ENCODE data around the gene ALDH1A3.

The ALDH1A3 gene

GRCh38 chr15:100902436-100903167, 23.0 kb downstream of the ALDH1A3 start:
- peak; percentile 78 for DNase-seq

GRCh38 chr15:100903168-100903554, 23.5 kb downstream of the ALDH1A3 start:
- DNase-seq: no peak

- no peak for DNase-seq
Measured at GRCh38 chr15:100905850-100906249, 26.2 kb downstream of the ALDH1A3 start.

GRCh38 chr15:100908466-100908865, 28.8 kb downstream of the ALDH1A3 start:
- DNase-seq: no peak

- DNase-seq: no peak
Measured at GRCh38 chr15:100909565-100909964, 29.9 kb downstream of the ALDH1A3 start.

GRCh38 chr15:100909989-100910955, 30.6 kb downstream of the ALDH1A3 start:
- no peak for DNase-seq

- no peak for DNase-seq
Measured at GRCh38 chr15:100911086-100911485, 31.5 kb downstream of the ALDH1A3 start.

GRCh38 chr15:100913961-100914360, 34.3 kb downstream of the ALDH1A3 start:
- DNase-seq: no peak

- DNase-seq: no peak
Measured at GRCh38 chr15:100914876-100915275, 35.2 kb downstream of the ALDH1A3 start.

- peak; percentile 95 for DNase-seq
Measured at GRCh38 chr15:100918034-100918689, 38.5 kb downstream of the ALDH1A3 start.

GRCh38 chr15:100918690-100919480, 39.3 kb downstream of the ALDH1A3 start, which contains the start of gene LRRK1:
Gene LRRK1 (plus strand): TSS chr15:100919357. CDS start chr15:100924633, 5,276 bp downstream.
- peak; percentile 72 for DNase-seq

GRCh38 chr15:100919481-100920405, 40.1 kb downstream of the ALDH1A3 start:
- peak; percentile 39 for DNase-seq

- peak; percentile 59 for DNase-seq
Measured at GRCh38 chr15:100920516-100921135, 41.0 kb downstream of the ALDH1A3 start.

- DNase-seq: peak; percentile 80
Measured at GRCh38 chr15:100922192-100923040, 42.8 kb downstream of the ALDH1A3 start.

GRCh38 chr15:100923076-100923475, 43.4 kb downstream of the ALDH1A3 start:
- DNase-seq: peak; percentile 66

GRCh38 chr15:100923902-100924301, 44.3 kb downstream of the ALDH1A3 start:
- DNase-seq: no peak

- no peak for DNase-seq
Measured at GRCh38 chr15:100924436-100924835, 44.8 kb downstream of the ALDH1A3 start.

GRCh38 chr15:100925480-100925879, 45.8 kb downstream of the ALDH1A3 start:
- no peak for DNase-seq

GRCh38 chr15:100926258-100926657, 46.6 kb downstream of the ALDH1A3 start:
- no peak for DNase-seq
